Upper lobe of left lung (tissue), 6 donors: ENCODE measurements around the gene KIRREL3. TPM values are rescaled to one million over a fixed set of nuclear protein-coding genes. Genes with fewer than 3 reads are reported as not detected.

Experiments used
- ATAC-seq, 2 donors: fragments of 200-7000 bp; cut with Tn5 transposase; one replicate each; pipeline ENCODE4 v1.9.1; 2022; ENCODE audit warnings: mild to moderate bottlenecking in 2 of 2, moderate library complexity in 2 of 2; ENCODE audit not compliant: low FRiP score in 2 of 2
- DNase-seq, 2 donors: peaks; one replicate each; pipeline ENCODE4 v3.0.0-alpha.2; 2019 to 2020
- H3K27ac ChIP-seq, 4 donors: fragments of 200-600 bp; sonication (generic); one replicate each; pipeline ENCODE4 v1.5.1; 2016 to 2019
- H3K27me3 ChIP-seq, 4 donors: fragments of 200-600 bp; sonication (generic); one replicate each; pipeline ENCODE4 v1.5.1; 2017 to 2019
- H3K36me3 ChIP-seq, 4 donors: fragments of 200-600 bp; sonication (generic); one replicate each; pipeline ENCODE4 v1.5.1; 2016 to 2019
- H3K4me1 ChIP-seq, 4 donors: fragments of 200-600 bp; sonication (generic); one replicate each; pipeline ENCODE4 v1.5.1; 2018 to 2019
- H3K4me3 ChIP-seq, 4 donors: fragments of 200-600 bp; sonication (generic); one replicate each; pipeline ENCODE4 v1.5.1; 2017 to 2019; ENCODE audit warnings: mild to moderate bottlenecking in 2 of 4, moderate library complexity in 1 of 4
- H3K9me3 ChIP-seq, 4 donors: fragments of 200-600 bp; sonication (generic); one replicate each; pipeline ENCODE4 v1.5.1; 2018 to 2019
- EP300 ChIP-seq, 4 donors: sonication (generic); formaldehyde crosslinking; IDR thresholded peaks; one replicate each; pipeline ENCODE4 v1.5.1; 2017; ENCODE audit warnings: antibody characterized with exemption in 4 of 4, control low read depth in 2 of 4
- POLR2A ChIP-seq, 4 donors: fragments of 450-650 bp; IDR thresholded peaks; one replicate each; pipeline ENCODE4 v1.5.1; 2016 to 2017; ENCODE audit warnings: antibody characterized with exemption in 4 of 4, mild to moderate bottlenecking in 2 of 4
- POLR2AphosphoS5 ChIP-seq, 2 donors: sonication (generic); formaldehyde crosslinking; IDR thresholded peaks; one replicate each; pipeline ENCODE4 v1.5.1; 2017; ENCODE audit warnings: antibody characterized with exemption in 2 of 2
- WGBS, 2 donors: methylation state at CpG; one replicate each; pipeline ENCODE4 v1.1.5; 2017 to 2018; 5-methylcytosine and 5-hydroxymethylcytosine counted together
- total RNA-seq, 6 donors: library from RNA; depleted of rRNA in 4 of 6; stranded (reverse); fragments of >200 nt in 4 of 6; gene quantifications; one replicate each; pipeline versions ENCODE4 v1.1.0 to v1.2.1, GENCODE V29; 2016 to 2021
- TF ChIP-seq, protein P1 (sequence below), 6 experiments: fragments of 450-650 bp in 4 of 6; fragments of 200-600 bp in 2 of 6; sonication (generic) in 2 of 6; IDR thresholded peaks; one replicate each; pipeline ENCODE4 v1.5.1; 2016 to 2019; ENCODE audit warnings: antibody characterized with exemption in 6 of 6
- donor health status: DM: no; HTN: no; CAD: no; lungs with moderate emphysema.
- donor health status: DM: no; HTN: yes; CAD: no; lungs with severe emphysema.

The KIRREL3 gene
- total RNA-seq, 6 donors from 2014 or later, result 0.22 to 0.24 TPM; not detected in 4

DNA sequence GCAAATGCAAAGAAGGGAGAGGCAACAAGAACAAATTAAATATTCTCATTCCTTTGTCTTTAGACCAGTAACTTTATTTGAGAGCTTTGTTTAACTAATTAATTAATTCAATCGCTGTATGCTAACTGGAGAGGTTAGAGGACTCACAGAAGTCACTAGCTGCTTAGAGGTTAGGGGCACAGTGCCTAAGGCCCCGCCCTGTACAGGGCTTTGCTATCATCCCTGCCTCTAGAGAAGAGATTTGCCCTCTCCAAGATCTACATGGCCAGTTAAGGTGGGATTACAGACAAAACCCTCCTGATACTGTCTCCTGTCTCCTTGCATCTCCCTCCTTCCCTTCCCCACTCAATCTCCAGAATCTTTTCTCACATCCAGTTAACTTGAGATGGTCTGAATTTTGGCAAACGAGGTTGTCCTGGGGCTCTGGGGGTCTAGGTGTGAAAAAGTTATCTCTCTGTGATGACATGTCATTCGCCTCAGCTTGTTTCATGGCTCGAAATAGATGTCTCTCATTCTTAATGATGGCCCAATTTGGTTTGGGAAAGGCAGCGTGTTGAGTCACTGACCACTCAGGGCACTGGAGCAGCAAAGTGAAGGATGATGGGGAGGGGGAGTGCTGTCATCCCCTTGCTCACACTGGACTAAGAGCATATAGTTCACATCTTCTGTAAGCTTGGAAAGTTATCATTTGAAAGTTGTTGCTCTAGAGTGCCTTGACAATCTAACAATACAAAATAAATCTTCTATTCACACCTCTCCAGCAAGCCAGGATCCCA lies 190.9 kb downstream of the KIRREL3 start:
- no peak overlapping the region for H3K27ac ChIP-seq
- peak in 1 of 2 donors; percentile 20 for ATAC-seq
- H3K4me3 ChIP-seq, result no peak overlapping the region
- H3K4me1 ChIP-seq, result peaks cover 0 to 1% (median 0%) of the 10 kb centered on the region in 4 donors
- no peaks in the 10 kb centered on the region for H3K36me3 ChIP-seq
- DNase-seq, result no peak
- TF ChIP-seq POLR2AphosphoS5 (IDR thresholded peaks at IDR 0.05) (no peak), POLR2A (IDR thresholded peaks at IDR 0.05) (no peak), EP300 (IDR thresholded peaks at IDR 0.05) (no peak)
- TF ChIP-seq, protein P1, sequence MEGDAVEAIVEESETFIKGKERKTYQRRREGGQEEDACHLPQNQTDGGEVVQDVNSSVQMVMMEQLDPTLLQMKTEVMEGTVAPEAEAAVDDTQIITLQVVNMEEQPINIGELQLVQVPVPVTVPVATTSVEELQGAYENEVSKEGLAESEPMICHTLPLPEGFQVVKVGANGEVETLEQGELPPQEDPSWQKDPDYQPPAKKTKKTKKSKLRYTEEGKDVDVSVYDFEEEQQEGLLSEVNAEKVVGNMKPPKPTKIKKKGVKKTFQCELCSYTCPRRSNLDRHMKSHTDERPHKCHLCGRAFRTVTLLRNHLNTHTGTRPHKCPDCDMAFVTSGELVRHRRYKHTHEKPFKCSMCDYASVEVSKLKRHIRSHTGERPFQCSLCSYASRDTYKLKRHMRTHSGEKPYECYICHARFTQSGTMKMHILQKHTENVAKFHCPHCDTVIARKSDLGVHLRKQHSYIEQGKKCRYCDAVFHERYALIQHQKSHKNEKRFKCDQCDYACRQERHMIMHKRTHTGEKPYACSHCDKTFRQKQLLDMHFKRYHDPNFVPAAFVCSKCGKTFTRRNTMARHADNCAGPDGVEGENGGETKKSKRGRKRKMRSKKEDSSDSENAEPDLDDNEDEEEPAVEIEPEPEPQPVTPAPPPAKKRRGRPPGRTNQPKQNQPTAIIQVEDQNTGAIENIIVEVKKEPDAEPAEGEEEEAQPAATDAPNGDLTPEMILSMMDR (IDR thresholded peaks at IDR 0.05), result no peak
- H3K9me3 ChIP-seq, result no peaks in the 10 kb centered on the region
- H3K27me3 ChIP-seq, result no peaks in the 10 kb centered on the region
- WGBS, 2 donors, result 82 to 83% methylated on average over 6 of the region's 6 CpGs

DNA sequence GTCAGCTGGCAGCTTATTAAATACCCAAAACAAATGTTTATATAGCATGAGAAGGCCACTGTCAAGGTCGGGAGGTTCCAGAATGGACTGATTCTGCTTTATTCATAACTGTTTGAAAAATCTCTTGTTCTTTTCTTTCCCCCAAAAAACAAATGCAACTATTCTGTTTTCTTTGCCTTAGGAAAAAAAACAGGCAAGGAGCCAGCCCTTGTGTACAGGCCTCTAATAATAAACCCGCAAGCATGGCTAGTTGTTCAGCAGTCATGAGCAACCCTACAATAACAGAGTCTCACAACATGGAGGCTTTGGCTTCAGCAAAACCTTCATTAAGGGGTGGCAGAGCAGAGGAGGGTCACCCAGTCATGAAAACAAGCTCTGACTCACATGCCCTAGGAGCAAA lies 191.7 kb downstream of the KIRREL3 start:
- TF ChIP-seq, protein P1 (IDR thresholded peaks at IDR 0.05), result no peak
- no peak for ATAC-seq
- H3K4me3 ChIP-seq, result no peak overlapping the region
- no peaks in the 10 kb centered on the region for H3K27me3 ChIP-seq
- WGBS, 2 donors, result 60 to 75% methylated on average over 2 of the region's 2 CpGs
- H3K27ac ChIP-seq, result no peak overlapping the region
- no peaks in the 10 kb centered on the region for H3K36me3 ChIP-seq
- no peaks in the 10 kb centered on the region for H3K9me3 ChIP-seq
- H3K4me1 ChIP-seq, result peaks cover 0 to 3% (median 0%) of the 10 kb centered on the region in 4 donors
- DNase-seq, result no peak

DNA sequence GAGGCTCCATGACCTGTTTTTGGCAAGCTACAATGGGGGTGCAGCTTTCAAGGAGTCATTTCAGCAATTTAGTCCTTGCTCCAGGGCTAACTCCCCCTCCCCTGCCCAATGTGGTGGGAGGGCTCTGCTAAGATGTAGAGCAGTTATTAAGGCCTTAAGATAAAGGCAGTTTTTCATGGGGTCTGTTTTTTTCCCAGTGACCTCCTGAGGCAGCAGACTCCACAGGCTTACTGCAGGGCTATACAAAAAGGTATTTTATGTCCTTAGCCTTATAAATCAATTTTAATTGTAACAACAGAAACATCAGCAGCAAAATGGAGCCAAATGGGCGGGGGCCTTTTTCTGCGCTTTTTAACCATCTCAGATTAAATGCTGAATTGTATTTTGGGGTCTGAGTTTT lies 192.3 kb downstream of the KIRREL3 start:
- Histone ChIP-seq H3K9me3 (no peaks in the 10 kb centered on the region), H3K4me1 (peaks cover 0 to 3% (median 0%) of the 10 kb centered on the region in 4 donors), H3K36me3 (no peaks in the 10 kb centered on the region), H3K27me3 (no peaks in the 10 kb centered on the region), H3K27ac (no peak overlapping the region), H3K4me3 (no peak overlapping the region)
- DNase-seq (no peak), ATAC-seq (no peak)
- 39 to 41% methylated on average over 2 of the region's 2 CpGs for WGBS, 2 donors
- TF ChIP-seq POLR2A (IDR thresholded peaks at IDR 0.05) (no peak), EP300 (IDR thresholded peaks at IDR 0.05) (no peak), POLR2AphosphoS5 (IDR thresholded peaks at IDR 0.05) (no peak)
- TF ChIP-seq, protein P1 (IDR thresholded peaks at IDR 0.05), result no peak

DNA sequence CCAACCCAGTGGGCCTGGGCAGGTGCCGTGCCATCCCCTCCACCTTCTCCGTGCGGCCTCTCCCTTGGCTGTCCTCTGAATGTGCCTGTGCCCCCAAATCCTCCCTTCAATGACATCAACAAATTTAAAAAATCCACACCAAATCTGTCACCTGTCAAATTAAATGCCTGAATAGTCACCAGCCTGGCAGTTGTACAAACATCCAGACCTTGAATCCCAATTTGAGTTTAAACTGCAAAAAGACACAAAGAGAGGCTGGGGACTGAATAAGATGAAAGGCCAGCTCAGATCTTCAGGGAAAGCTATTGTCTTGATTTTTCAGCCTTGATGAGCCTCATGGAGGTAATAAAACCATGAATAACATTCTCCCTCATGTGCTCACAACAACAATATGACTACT lies 194.7 kb downstream of the KIRREL3 start:
- Histone ChIP-seq H3K4me3 (no peak overlapping the region), H3K4me1 (peaks cover 0 to 3% (median 0%) of the 10 kb centered on the region in 4 donors), H3K9me3 (no peaks in the 10 kb centered on the region), H3K27me3 (no peaks in the 10 kb centered on the region), H3K27ac (no peak overlapping the region), H3K36me3 (no peaks in the 10 kb centered on the region)
- no peak for ATAC-seq
- WGBS, 2 donors, result 96 to 98% methylated on average over 3 of the region's 3 CpGs
- TF ChIP-seq, protein P1 (IDR thresholded peaks at IDR 0.05), result no peak
- DNase-seq, result peak in 1 of 2 donors; percentile 6

DNA sequence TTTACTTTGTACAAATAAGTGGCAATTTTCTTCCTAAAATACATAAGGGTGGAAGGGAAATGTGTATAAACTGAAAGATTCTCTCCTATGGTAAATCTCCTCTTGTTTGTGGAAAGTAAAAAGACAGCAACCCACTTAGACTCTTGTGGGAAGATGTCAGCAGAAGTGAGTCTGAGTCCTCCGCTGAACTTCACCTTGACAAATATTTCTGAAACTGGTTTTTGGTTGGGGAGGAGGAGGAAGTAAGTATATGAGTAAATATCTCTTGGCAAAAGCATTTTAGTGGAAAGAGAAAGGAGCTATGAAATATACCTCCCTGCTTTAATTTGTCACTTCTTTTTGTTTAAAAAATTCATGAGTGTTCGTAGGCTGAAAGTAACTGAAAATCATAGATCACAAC lies 196.2 kb downstream of the KIRREL3 start:
- H3K36me3 ChIP-seq, result no peaks in the 10 kb centered on the region
- H3K27me3 ChIP-seq, result no peaks in the 10 kb centered on the region
- peaks cover 0 to 3% (median 0%) of the 10 kb centered on the region in 4 donors for H3K4me1 ChIP-seq
- no peaks in the 10 kb centered on the region for H3K9me3 ChIP-seq
- H3K4me3 ChIP-seq, result no peak overlapping the region
- TF ChIP-seq EP300 (IDR thresholded peaks at IDR 0.05) (no peak), POLR2A (IDR thresholded peaks at IDR 0.05) (no peak), POLR2AphosphoS5 (IDR thresholded peaks at IDR 0.05) (no peak)
- TF ChIP-seq, protein P1 (IDR thresholded peaks at IDR 0.05), result no peak
- no peak for DNase-seq
- H3K27ac ChIP-seq, result no peak overlapping the region
- WGBS, 2 donors, result 62 to 78% methylated on average over 2 of the region's 2 CpGs
- no peak for ATAC-seq
